ENCODE data around the gene DAD1. TPM values are rescaled to one million over a fixed set of nuclear protein-coding genes. Genes with fewer than 3 reads are reported as not detected.
A peak's percentile ranks its signal among the peaks of the same experiment; 100 is the strongest.
"Not testable (repeated sequence)": the region's sequence is repeated elsewhere in the genome, so short reads cannot be mapped to it uniquely, and the experiment has no call there.

The DAD1 gene
- total RNA-seq, 1 donor from 2014 or later, result 353 TPM

- no peak for DNase-seq (ENCODE audit: low read depth, low spot score)
Measured at GRCh38 chr14:22553445-22553844, 35.6 kb downstream of the DAD1 start.

GRCh38 chr14:22552827-22553076 lies 36.3 kb downstream of the DAD1 start:
- no peak for DNase-seq (ENCODE audit: low read depth, low spot score)

GRCh38 chr14:22552001-22552826 lies 36.8 kb downstream of the DAD1 start:
- DNase-seq (ENCODE audit: low read depth, low spot score), result no peak

GRCh38 chr14:22551605-22551997 lies 37.4 kb downstream of the DAD1 start:
- no peak for DNase-seq (ENCODE audit: low read depth, low spot score)

GRCh38 chr14:22549981-22550673 lies 38.9 kb downstream of the DAD1 start:
- no peak for DNase-seq (ENCODE audit: low read depth, low spot score)

- no peak for DNase-seq (ENCODE audit: low read depth, low spot score)
Measured at GRCh38 chr14:22549324-22549962, 39.6 kb downstream of the DAD1 start.

- no peak for DNase-seq (ENCODE audit: low read depth, low spot score)
Measured at GRCh38 chr14:22547948-22548750, 40.9 kb downstream of the DAD1 start.

- no peak for DNase-seq (ENCODE audit: low read depth, low spot score)
Measured at GRCh38 chr14:22547313-22547947, 41.6 kb downstream of the DAD1 start.

- DNase-seq (ENCODE audit: low read depth, low spot score), result no peak
Measured at GRCh38 chr14:22546722-22547071, 42.3 kb downstream of the DAD1 start.

- peak; percentile 78 for DNase-seq (ENCODE audit: low read depth, low spot score)
Measured at GRCh38 chr14:22545842-22546721, 42.9 kb downstream of the DAD1 start.

- no peak for DNase-seq (ENCODE audit: low read depth, low spot score)
Measured at GRCh38 chr14:22544881-22545420, 44.1 kb downstream of the DAD1 start.

- DNase-seq (ENCODE audit: low read depth, low spot score), result no peak
Measured at GRCh38 chr14:22544406-22544805, 44.6 kb downstream of the DAD1 start.

GRCh38 chr14:22543570-22544357 lies 45.3 kb downstream of the DAD1 start:
- not testable (repeated sequence) for DNase-seq (ENCODE audit: low read depth, low spot score)

GRCh38 chr14:22542360-22542759 lies 46.7 kb downstream of the DAD1 start:
- DNase-seq (ENCODE audit: low read depth, low spot score), result no peak

- DNase-seq (ENCODE audit: low read depth, low spot score), result no peak
Measured at GRCh38 chr14:22541721-22542120, 47.3 kb downstream of the DAD1 start.

GRCh38 chr14:22540811-22541360 lies 48.1 kb downstream of the DAD1 start:
- no peak for DNase-seq (ENCODE audit: low read depth, low spot score)

GRCh38 chr14:22540293-22540692 lies 48.7 kb downstream of the DAD1 start:
- no peak for DNase-seq (ENCODE audit: low read depth, low spot score)

GRCh38 chr14:22539831-22540230 lies 49.2 kb downstream of the DAD1 start:
- DNase-seq (ENCODE audit: low read depth, low spot score), result no peak

- no peak for DNase-seq (ENCODE audit: low read depth, low spot score)
Measured at GRCh38 chr14:22538671-22539228, 50.3 kb downstream of the DAD1 start.
